ENCODE results near the gene SLC2A13. TPM values are rescaled to one million over a fixed set of nuclear protein-coding genes. Genes with fewer than 3 reads are reported as not detected.

The SLC2A13 gene
- total RNA-seq, 1 experiment from 2014 or later, result 7.0 TPM

- no peak overlapping the region for H3K27ac ChIP-seq (ENCODE audit: insufficient read length, low read depth, low read length)
- no peaks in the 10 kb centered on the region for H4K20me1 ChIP-seq (ENCODE audit: control insufficient read depth, insufficient read depth, insufficient read length)
- H3K4me1 Mint-ChIP-seq, result no peaks in the 10 kb centered on the region
- TF ChIP-seq, protein P1, sequence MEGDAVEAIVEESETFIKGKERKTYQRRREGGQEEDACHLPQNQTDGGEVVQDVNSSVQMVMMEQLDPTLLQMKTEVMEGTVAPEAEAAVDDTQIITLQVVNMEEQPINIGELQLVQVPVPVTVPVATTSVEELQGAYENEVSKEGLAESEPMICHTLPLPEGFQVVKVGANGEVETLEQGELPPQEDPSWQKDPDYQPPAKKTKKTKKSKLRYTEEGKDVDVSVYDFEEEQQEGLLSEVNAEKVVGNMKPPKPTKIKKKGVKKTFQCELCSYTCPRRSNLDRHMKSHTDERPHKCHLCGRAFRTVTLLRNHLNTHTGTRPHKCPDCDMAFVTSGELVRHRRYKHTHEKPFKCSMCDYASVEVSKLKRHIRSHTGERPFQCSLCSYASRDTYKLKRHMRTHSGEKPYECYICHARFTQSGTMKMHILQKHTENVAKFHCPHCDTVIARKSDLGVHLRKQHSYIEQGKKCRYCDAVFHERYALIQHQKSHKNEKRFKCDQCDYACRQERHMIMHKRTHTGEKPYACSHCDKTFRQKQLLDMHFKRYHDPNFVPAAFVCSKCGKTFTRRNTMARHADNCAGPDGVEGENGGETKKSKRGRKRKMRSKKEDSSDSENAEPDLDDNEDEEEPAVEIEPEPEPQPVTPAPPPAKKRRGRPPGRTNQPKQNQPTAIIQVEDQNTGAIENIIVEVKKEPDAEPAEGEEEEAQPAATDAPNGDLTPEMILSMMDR (conservative IDR thresholded peaks at IDR 0.05), result no peak
- H2BK5ac ChIP-seq (ENCODE audit: insufficient read length, low read length), result no peak overlapping the region
- no peaks in the 10 kb centered on the region for H3K27me3 Mint-ChIP-seq (ENCODE audit: low read depth)
- no peaks in the 10 kb centered on the region for H3K36me3 Mint-ChIP-seq (ENCODE audit: insufficient read depth in 1 of 3, low read depth in 3 of 3)
- no peak overlapping the region for H2AK5ac ChIP-seq (ENCODE audit: insufficient read length, low read length)
- H3K79me2 ChIP-seq (ENCODE audit: insufficient read depth, low read length), result no peaks in the 10 kb centered on the region
- no peak overlapping the region for H3K23ac ChIP-seq (ENCODE audit: insufficient read length, low read depth, low read length)
- H3K9me3 ChIP-seq (ENCODE audit: control insufficient read depth, low read depth, low read length), result no peaks in the 10 kb centered on the region
- H3T11ph ChIP-seq (ENCODE audit: low read length), result no peak overlapping the region
- no peaks in the 10 kb centered on the region for H3K27me3 ChIP-seq (ENCODE audit: insufficient read depth, low read length)
- no CpG with 5 or more reads among the region's 1 CpG for WGBS (ENCODE audit: extremely low coverage, insufficient read length, low lambda C conversion rate)
- H4K8ac ChIP-seq (replicated peaks; ENCODE audit: insufficient read length, low read depth, low read length), result no peak overlapping the region
- H2BK15ac ChIP-seq (ENCODE audit: low read depth, low read length), result no peak overlapping the region
- no peak overlapping the region for H2BK20ac ChIP-seq (ENCODE audit: low read depth, low read length, poor library complexity, severe bottlenecking)
- no peaks in the 10 kb centered on the region for H3K23me2 ChIP-seq (ENCODE audit: insufficient read length, low read depth, low read length, poor library complexity, severe bottlenecking)
- H3K27ac Mint-ChIP-seq, result no peak overlapping the region
- no peak overlapping the region for H3K4me3 Mint-ChIP-seq
- H3K4me2 ChIP-seq (ENCODE audit: insufficient read depth, insufficient read length, low read length), result no peak overlapping the region
- no peaks in the 10 kb centered on the region for H3K4me1 ChIP-seq (ENCODE audit: insufficient read depth, low read length)
- H4K5ac ChIP-seq (ENCODE audit: insufficient read length, low read depth, low read length), result no peak overlapping the region
- no peak overlapping the region for H2BK12ac ChIP-seq (ENCODE audit: insufficient read length, low read depth, low read length)
- H3K4ac ChIP-seq (ENCODE audit: low read depth, low read length), result no peak overlapping the region
- H3K14ac ChIP-seq (ENCODE audit: insufficient read depth, low read length), result no peak overlapping the region
- no peak overlapping the region for H2BK120ac ChIP-seq (ENCODE audit: low read depth, low read length, poor library complexity, severe bottlenecking)
- no peak overlapping the region for H3K56ac ChIP-seq (ENCODE audit: insufficient read length, low read depth, low read length)
- H3K18ac ChIP-seq (ENCODE audit: insufficient read length, low read depth, low read length), result no peak overlapping the region
- no peak overlapping the region for H4K91ac ChIP-seq (ENCODE audit: insufficient read length, low read depth, low read length)
- no peaks in the 10 kb centered on the region for H3K9me3 Mint-ChIP-seq
- no peak overlapping the region for H2AFZ ChIP-seq (ENCODE audit: low read length)
- no peak for DNase-seq
- no peaks in the 10 kb centered on the region for H3K79me1 ChIP-seq (ENCODE audit: insufficient read depth, low read depth, low read length, poor library complexity, severe bottlenecking)
- no peak overlapping the region for H3K9ac ChIP-seq (ENCODE audit: extremely low read depth, insufficient read length, low read length)
Measured at GRCh38 chr12:39792938-39793337, 312.9 kb downstream of the SLC2A13 start.
